Kasumi-1 (cell line): ENCODE results near the gene BHLHE23.

Experiments
- DNase-seq, 2 experiments: peaks; one replicate each; lab custom pipeline; 2025; lab: John Stamatoyannopoulos, UW

Gene BHLHE23

GRCh38 chr20:63025534-63026331, 19.0 kb upstream of the BHLHE23 start:
- DNase-seq: peak; percentile 71 to 77

GRCh38 chr20:63024573-63025392, 18.0 kb upstream of the BHLHE23 start:
- DNase-seq: no peak

- DNase-seq: no peak
These were observed 17.3 kb upstream of the BHLHE23 start for GRCh38 chr20:63023936-63024571.

- DNase-seq: no peak
These were observed 16.5 kb upstream of the BHLHE23 start for GRCh38 chr20:63023071-63023935.

GRCh38 chr20:63022501-63022900, 15.7 kb upstream of the BHLHE23 start:
- no peak for DNase-seq

GRCh38 chr20:63021356-63022321, 14.9 kb upstream of the BHLHE23 start:
- no peak for DNase-seq

GRCh38 chr20:63020681-63021080, 13.9 kb upstream of the BHLHE23 start:
- DNase-seq: no peak

GRCh38 chr20:63017826-63018411, 11.2 kb upstream of the BHLHE23 start:
- no peak for DNase-seq

- no peak for DNase-seq
These were observed 10.5 kb upstream of the BHLHE23 start for GRCh38 chr20:63017076-63017825.

GRCh38 chr20:63016514-63017075, 9.8 kb upstream of the BHLHE23 start:
- DNase-seq: no peak

- DNase-seq: no peak
These were observed 9.0 kb upstream of the BHLHE23 start for GRCh38 chr20:63015662-63016361.

- DNase-seq: no peak
These were observed 8.4 kb upstream of the BHLHE23 start for GRCh38 chr20:63015147-63015661.

- no peak for DNase-seq
These were observed 7.9 kb upstream of the BHLHE23 start for GRCh38 chr20:63014710-63015109.

GRCh38 chr20:63014287-63014686, 7.5 kb upstream of the BHLHE23 start:
- no peak for DNase-seq

- DNase-seq: no peak
These were observed 6.4 kb upstream of the BHLHE23 start for GRCh38 chr20:63013207-63013606.

- DNase-seq: no peak
These were observed 5.0 kb upstream of the BHLHE23 start for GRCh38 chr20:63011798-63012197.

- peak; percentile 7 to 12 for DNase-seq
These were observed 3.4 kb upstream of the BHLHE23 start for GRCh38 chr20:63009988-63010769.
